Measurements from ENCODE around the gene CNTNAP1.

DNA sequence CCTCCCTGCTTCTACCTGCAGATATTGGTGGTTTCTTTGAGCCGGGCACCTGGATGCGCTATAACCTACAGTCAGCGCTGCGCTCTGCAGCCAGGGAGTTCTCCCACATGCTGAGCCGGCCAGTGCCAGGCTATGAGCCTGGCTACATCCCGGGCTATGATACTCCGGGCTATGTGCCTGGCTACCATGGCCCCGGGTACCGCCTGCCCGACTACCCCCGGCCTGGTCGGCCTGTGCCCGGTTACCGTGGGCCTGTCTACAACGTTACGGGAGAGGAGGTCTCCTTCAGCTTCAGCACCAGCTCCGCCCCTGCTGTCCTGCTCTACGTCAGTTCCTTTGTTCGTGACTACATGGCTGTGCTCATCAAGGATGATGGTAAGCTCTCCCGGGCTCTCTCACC, 13.2 kb downstream of the CNTNAP1 start:
- TF ChIP-seq, protein P1, sequence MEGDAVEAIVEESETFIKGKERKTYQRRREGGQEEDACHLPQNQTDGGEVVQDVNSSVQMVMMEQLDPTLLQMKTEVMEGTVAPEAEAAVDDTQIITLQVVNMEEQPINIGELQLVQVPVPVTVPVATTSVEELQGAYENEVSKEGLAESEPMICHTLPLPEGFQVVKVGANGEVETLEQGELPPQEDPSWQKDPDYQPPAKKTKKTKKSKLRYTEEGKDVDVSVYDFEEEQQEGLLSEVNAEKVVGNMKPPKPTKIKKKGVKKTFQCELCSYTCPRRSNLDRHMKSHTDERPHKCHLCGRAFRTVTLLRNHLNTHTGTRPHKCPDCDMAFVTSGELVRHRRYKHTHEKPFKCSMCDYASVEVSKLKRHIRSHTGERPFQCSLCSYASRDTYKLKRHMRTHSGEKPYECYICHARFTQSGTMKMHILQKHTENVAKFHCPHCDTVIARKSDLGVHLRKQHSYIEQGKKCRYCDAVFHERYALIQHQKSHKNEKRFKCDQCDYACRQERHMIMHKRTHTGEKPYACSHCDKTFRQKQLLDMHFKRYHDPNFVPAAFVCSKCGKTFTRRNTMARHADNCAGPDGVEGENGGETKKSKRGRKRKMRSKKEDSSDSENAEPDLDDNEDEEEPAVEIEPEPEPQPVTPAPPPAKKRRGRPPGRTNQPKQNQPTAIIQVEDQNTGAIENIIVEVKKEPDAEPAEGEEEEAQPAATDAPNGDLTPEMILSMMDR (IDR thresholded peaks at IDR 0.05 in 2 of 3, conservative IDR thresholded peaks at IDR 0.05 in 1 of 3; ENCODE audit: borderline replicate concordance in 1 of 3, insufficient read depth in 1 of 3, low read depth in 2 of 3, low read length in 2 of 3) = no peak
- TF ChIP-seq POLR2AphosphoS5 (IDR thresholded peaks at IDR 0.05; ENCODE audit: low read depth, low read length) (no peak), ZFX (IDR thresholded peaks at IDR 0.05) (no peak)
